Activated CD4-positive, alpha-beta T cell treated with anti-CD3 and anti-CD28 coated beads, Interleukin-2, amount 50 U/mL, for 24 hours (primary cell): ENCODE measurements around the gene LOXL3.
A peak's percentile ranks its signal among the peaks of the same experiment; 100 is the strongest.

Source experiments
- DNase-seq, 2 donors: peaks; one replicate each; pipeline ENCODE4 v3.0.0-alpha.2; 2020; ENCODE audit warnings: low read depth in 1 of 2, low spot score in 1 of 2

Gene LOXL3

GRCh38 chr2:74510272-74510671 lies 43.5 kb downstream of the LOXL3 start:
- no peak for DNase-seq

- no peak for DNase-seq
These were observed 45.7 kb downstream of the LOXL3 start for GRCh38 chr2:74507926-74508520.

GRCh38 chr2:74507145-74507925 lies 46.4 kb downstream of the LOXL3 start, which contains the start of gene PCGF1:
Gene PCGF1, minus strand, starts transcription at chr2:74507695. Its CDS starts 27 bp downstream, at chr2:74507668.
- DNase-seq: peak; percentile 98

- no peak for DNase-seq
These were observed 48.1 kb downstream of the LOXL3 start for GRCh38 chr2:74505448-74506246.

- DNase-seq: no peak
These were observed 49.2 kb downstream of the LOXL3 start for GRCh38 chr2:74504591-74504990.

- no peak for DNase-seq
These were observed 50.0 kb downstream of the LOXL3 start for GRCh38 chr2:74503506-74504475.

- no peak for DNase-seq
These were observed 50.8 kb downstream of the LOXL3 start for GRCh38 chr2:74502720-74503505.

GRCh38 chr2:74502147-74502719 lies 51.5 kb downstream of the LOXL3 start:
- no peak for DNase-seq

GRCh38 chr2:74501335-74502071 lies 52.2 kb downstream of the LOXL3 start:
- DNase-seq: no peak

- DNase-seq: no peak
These were observed 53.2 kb downstream of the LOXL3 start for GRCh38 chr2:74500578-74500946.

GRCh38 chr2:74499940-74500577 lies 53.7 kb downstream of the LOXL3 start:
- no peak for DNase-seq

GRCh38 chr2:74499267-74499939 lies 54.3 kb downstream of the LOXL3 start, which contains the start of gene LBX2:
Gene LBX2, minus strand, starts transcription at chr2:74499603. Its CDS starts 66 bp downstream, at chr2:74499537.
- DNase-seq: no peak

- no peak for DNase-seq
These were observed 55.1 kb downstream of the LOXL3 start for GRCh38 chr2:74498500-74499266.

- no peak for DNase-seq
These were observed 55.8 kb downstream of the LOXL3 start for GRCh38 chr2:74497777-74498499.

- DNase-seq: no peak
These were observed 56.6 kb downstream of the LOXL3 start for GRCh38 chr2:74496997-74497776.

GRCh38 chr2:74495440-74495839 lies 58.3 kb downstream of the LOXL3 start:
- DNase-seq: no peak
